Natural killer cell treated with Interleukin-12 subunit alpha and Interleukin-12 subunit beta and Interleukin-15 and Interleukin-18, amount 100 ng/mL, for 72 hours (primary cell): Measurements from ENCODE around the gene TANC1. TPM values are rescaled to one million over a fixed set of nuclear protein-coding genes. Genes with fewer than 3 reads are reported as not detected.
A peak's percentile ranks its signal among the peaks of the same experiment; 100 is the strongest.
"Not testable (repeated sequence)": the region's sequence is repeated elsewhere in the genome, so short reads cannot be mapped to it uniquely, and the experiment has no call there.

ENCODE experiments used
- ATAC-seq, 2 donors: fragments of 150-1000 bp; cut with Tn5 transposase in 1 of 2; sonication (Bioruptor Pico), chemical (Tn5 transposase) in 1 of 2; 2 replicates each; pipeline ENCODE4 v1.10.0; 2021
- DNase-seq: peaks from one replicate; pipeline ENCODE4 v3.0.0; 2022; ENCODE audit warnings: low spot score
- H3K27ac Mint-ChIP-seq, 2 donors: 1 replicate in 1 of 2; 2 replicates in 1 of 2; pipeline ENCODE4 v1.8.0; 2022; ENCODE audit warnings: mixed read lengths in 2 of 2, mild to moderate bottlenecking in 1 of 2, moderate library complexity in 1 of 2
- H3K27me3 Mint-ChIP-seq, 2 donors: 1 replicate in 1 of 2; 2 replicates in 1 of 2; pipeline ENCODE4 v1.8.0; 2022; ENCODE audit warnings: mixed read lengths in 2 of 2
- H3K36me3 Mint-ChIP-seq: one replicate; pipeline ENCODE4 v1.8.0; 2022; ENCODE audit warnings: mixed read lengths
- H3K4me1 Mint-ChIP-seq, 2 donors: 1 replicate in 1 of 2; 2 replicates in 1 of 2; pipeline ENCODE4 v1.8.0; 2022; ENCODE audit warnings: low read depth in 2 of 2, mixed read lengths in 2 of 2, mild to moderate bottlenecking in 1 of 2
- H3K4me3 Mint-ChIP-seq: one replicate; pipeline ENCODE4 v1.8.0; 2022; ENCODE audit warnings: mixed read lengths
- H3K9me3 Mint-ChIP-seq: 2 replicates; pipeline ENCODE4 v1.8.0; 2022; ENCODE audit warnings: mixed read lengths
- total RNA-seq, 2 donors: library from RNA; stranded (reverse); gene quantifications; one replicate each; pipeline ENCODE4 v1.2.3, GENCODE V29; 2022

The TANC1 gene
- total RNA-seq, 2 donors from 2014 or later: 0.21 to 0.56 TPM

DNA sequence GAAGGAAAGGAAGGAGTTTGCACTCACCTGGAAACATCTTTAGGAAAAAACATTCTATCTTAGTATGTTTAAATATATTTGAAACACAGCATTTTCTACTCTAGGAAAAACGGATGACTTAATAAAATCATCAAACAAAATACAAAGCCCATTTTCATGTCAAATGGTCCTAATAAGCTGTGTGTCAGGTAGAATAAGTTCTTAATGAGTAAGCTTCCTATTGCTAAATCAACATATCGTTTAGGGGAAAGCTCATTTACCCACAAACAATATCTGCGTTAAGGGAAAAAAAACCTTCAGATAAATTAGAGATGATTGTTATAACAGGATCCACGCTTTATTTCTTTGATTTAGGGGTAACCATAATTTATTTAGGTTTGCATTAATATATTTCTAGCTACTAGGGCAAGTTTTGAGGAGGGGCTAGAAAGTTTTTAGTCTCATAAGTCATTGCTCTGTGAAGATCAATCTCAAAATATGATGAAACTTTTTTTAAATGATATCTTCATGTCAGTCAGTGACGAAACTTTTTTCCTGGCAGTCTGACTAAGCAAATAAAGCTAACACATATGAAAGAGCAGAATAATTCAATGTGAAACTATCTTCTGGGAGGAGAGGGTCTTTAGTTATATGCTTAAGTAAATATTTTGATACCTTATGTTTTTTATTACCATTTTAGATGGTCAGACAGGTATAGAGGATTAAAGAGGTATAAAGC lies 170.9 kb downstream of the TANC1 start:
- Mint-ChIP-seq H3K27me3 (peaks cover 0 to 15% of the 10 kb centered on the region in 2 donors), H3K4me3 (peak overlapping the region; percentile 43), H3K36me3 (no peaks in the 10 kb centered on the region), H3K9me3 (no peaks in the 10 kb centered on the region), H3K27ac (peak overlapping the region in 1 of 2 donors; percentile 65), H3K4me1 (peaks cover 7 to 23% of the 10 kb centered on the region in 2 donors)
- no peak for DNase-seq
- no peak for ATAC-seq

DNA sequence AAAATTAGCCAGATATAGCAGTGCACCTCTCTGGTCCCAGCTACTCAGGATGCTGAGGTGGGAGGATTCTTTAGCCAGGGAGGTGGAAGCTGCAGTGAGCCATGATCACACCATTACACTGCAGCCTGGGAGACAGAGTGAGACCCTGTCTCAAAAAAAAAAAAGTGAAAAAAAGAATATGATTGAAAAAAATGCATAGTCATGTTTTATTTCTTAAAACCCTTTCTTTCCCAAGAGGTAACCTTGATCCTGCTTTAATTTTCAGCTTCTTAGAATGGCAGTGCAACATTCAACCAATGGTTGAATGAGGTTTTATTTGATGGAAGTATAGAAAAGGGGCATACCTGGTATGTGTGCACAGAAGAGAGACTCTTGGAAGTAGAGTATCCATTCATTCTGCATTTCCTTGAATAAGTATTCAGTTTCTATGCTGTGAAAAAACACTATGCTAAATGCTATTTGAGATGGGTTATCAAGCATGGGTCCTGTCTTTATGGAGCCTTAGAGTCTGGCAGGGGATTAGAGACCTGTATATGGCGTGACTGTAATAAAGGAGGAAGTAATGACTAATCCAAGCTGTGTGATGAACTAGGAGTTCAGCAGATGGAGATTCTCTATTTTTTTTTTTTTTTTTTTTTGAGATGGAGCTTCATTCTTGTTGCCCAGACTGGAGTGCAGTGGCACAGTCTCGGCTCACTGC lies 171.8 kb downstream of the TANC1 start:
- Mint-ChIP-seq H3K36me3 (no peaks in the 10 kb centered on the region), H3K4me3 (no peak overlapping the region), H3K27me3 (peaks cover 0 to 15% of the 10 kb centered on the region in 2 donors), H3K4me1 (peaks cover 16 to 32% of the 10 kb centered on the region in 2 donors), H3K9me3 (no peaks in the 10 kb centered on the region), H3K27ac (peak overlapping the region in 1 of 2 donors; percentile 65)
- ATAC-seq (no peak), DNase-seq (no peak)

GRCh38 chr2:159140821-159141220 lies 172.4 kb downstream of the TANC1 start:
- not testable (repeated sequence) for H3K9me3 Mint-ChIP-seq, DNase-seq, H3K27ac Mint-ChIP-seq, H3K4me3 Mint-ChIP-seq, ATAC-seq, H3K36me3 Mint-ChIP-seq
- Mint-ChIP-seq H3K4me1 (peaks cover 22 to 38% of the 10 kb centered on the region in 2 donors), H3K27me3 (peaks cover 0 to 15% of the 10 kb centered on the region in 2 donors)

GRCh38 chr2:159144776-159145614 lies 176.6 kb downstream of the TANC1 start:
- H3K27ac Mint-ChIP-seq: peak overlapping the region; percentile 5 to 42
- peaks cover 30 to 37% of the 10 kb centered on the region in 2 donors for H3K4me1 Mint-ChIP-seq
- no peaks in the 10 kb centered on the region for H3K36me3 Mint-ChIP-seq
- peak; percentile 72 for DNase-seq
- peak overlapping the region; percentile 73 for H3K4me3 Mint-ChIP-seq
- H3K27me3 Mint-ChIP-seq: peaks cover 0 to 18% of the 10 kb centered on the region in 2 donors
- H3K9me3 Mint-ChIP-seq: no peaks in the 10 kb centered on the region
- peak; percentile 93 to 97 for ATAC-seq

- H3K4me1 Mint-ChIP-seq: peaks cover 30 to 37% of the 10 kb centered on the region in 2 donors
- H3K36me3 Mint-ChIP-seq: no peaks in the 10 kb centered on the region
- H3K9me3 Mint-ChIP-seq: no peaks in the 10 kb centered on the region
- peak overlapping the region in 1 of 2 donors; percentile 42 for H3K27ac Mint-ChIP-seq
- no peak for ATAC-seq
- H3K4me3 Mint-ChIP-seq: peak overlapping the region; percentile 73
- DNase-seq: no peak
- H3K27me3 Mint-ChIP-seq: peaks cover 0 to 18% of the 10 kb centered on the region in 2 donors
Observed at GRCh38 chr2:159145745-159146354, 177.4 kb downstream of the TANC1 start.

- Mint-ChIP-seq H3K27me3 (peaks cover 0 to 13% of the 10 kb centered on the region in 2 donors), H3K4me1 (peaks cover 29 to 30% of the 10 kb centered on the region in 2 donors), H3K4me3 (no peak overlapping the region), H3K9me3 (no peaks in the 10 kb centered on the region), H3K36me3 (no peaks in the 10 kb centered on the region), H3K27ac (no peak overlapping the region)
- DNase-seq (no peak), ATAC-seq (no peak)
Observed at GRCh38 chr2:159146996-159147666, 178.7 kb downstream of the TANC1 start.

DNA sequence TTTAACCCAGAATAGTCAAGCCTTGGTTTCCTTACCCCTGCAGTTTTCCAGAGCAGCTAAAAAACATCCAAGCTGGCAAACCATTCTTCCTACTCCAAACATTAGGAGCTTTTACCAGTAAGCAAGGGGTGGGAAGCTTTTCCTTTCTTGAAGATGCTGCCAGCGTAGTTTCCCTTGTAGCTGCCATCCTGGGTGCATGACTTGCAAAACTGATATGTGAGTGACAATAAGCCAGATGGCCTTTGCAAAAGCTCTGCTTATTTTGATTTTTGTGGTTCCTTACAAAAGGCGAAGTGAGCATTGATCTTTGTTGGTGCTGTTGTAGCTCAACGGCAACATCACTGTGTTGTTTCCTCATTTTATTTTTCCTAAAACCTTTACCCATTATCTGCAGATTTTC lies 179.2 kb downstream of the TANC1 start:
- H3K9me3 Mint-ChIP-seq: no peaks in the 10 kb centered on the region
- ATAC-seq (no peak), DNase-seq (no peak)
- H3K4me1 Mint-ChIP-seq: peaks cover 31 to 32% of the 10 kb centered on the region in 2 donors
- H3K4me3 Mint-ChIP-seq: no peak overlapping the region
- H3K27me3 Mint-ChIP-seq: peaks cover 0 to 13% of the 10 kb centered on the region in 2 donors
- H3K27ac Mint-ChIP-seq: no peak overlapping the region
- no peaks in the 10 kb centered on the region for H3K36me3 Mint-ChIP-seq

DNA sequence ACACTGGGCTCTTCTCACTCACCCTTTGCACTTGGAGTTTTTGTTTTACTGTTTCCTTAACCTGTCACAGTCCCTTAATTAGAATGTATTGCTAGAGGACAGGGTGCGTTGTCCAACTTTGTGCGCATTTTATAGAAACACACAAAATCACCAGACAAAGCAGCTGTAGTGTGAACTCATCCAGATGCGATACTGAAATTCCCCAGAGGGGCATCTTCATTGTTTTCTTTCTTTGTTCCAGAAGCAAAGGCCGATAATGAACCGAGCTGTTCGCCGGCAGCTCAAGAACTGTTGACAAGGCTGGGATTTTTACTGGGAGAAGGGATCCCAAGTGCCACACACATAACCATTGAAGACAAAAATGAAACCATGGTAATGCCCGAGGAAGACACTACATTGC lies 180.5 kb downstream of the TANC1 start:
- ATAC-seq (no peak), DNase-seq (no peak)
- Mint-ChIP-seq H3K4me1 (peaks cover 42% of the 10 kb centered on the region in 2 donors), H3K27ac (no peak overlapping the region), H3K36me3 (no peaks in the 10 kb centered on the region), H3K4me3 (no peak overlapping the region), H3K9me3 (no peaks in the 10 kb centered on the region), H3K27me3 (peaks cover 0 to 23% of the 10 kb centered on the region in 2 donors)

- peaks cover 35 to 38% of the 10 kb centered on the region in 2 donors for H3K4me1 Mint-ChIP-seq
Observed at GRCh38 chr2:159149747-159150146, 181.3 kb downstream of the TANC1 start.

DNA sequence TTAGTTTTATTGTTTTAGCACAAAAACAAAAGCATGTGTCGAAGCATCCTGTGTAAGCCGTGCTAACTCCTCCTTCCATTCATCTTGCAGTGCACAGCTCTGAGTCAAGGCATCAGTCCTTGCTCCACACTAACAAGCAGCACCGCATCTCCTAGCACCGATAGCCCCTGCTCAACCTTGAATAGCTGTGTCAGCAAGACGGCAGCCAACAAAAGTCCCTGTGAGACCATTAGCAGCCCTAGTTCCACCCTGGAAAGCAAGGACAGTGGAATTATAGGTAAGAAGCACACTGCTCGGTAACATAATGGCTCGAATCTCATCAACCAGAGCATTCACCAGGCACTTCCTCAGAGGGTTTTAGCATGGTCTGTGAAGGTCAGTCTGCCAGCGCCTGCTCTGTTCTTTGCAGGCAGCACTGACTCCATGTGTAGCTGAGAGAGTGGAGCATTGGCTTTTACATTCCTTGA lies 181.9 kb downstream of the TANC1 start:
- Mint-ChIP-seq H3K36me3 (no peaks in the 10 kb centered on the region), H3K4me1 (peaks cover 30 to 34% of the 10 kb centered on the region in 2 donors), H3K4me3 (no peak overlapping the region), H3K9me3 (no peaks in the 10 kb centered on the region), H3K27me3 (peaks cover 0 to 23% of the 10 kb centered on the region in 2 donors), H3K27ac (no peak overlapping the region)
- DNase-seq (no peak), ATAC-seq (peak in 1 of 2 donors; percentile 45)

More at GRCh38 chr2:159149747-159150146, 181.3 kb downstream of the TANC1 start:
- no peak overlapping the region for H3K27ac Mint-ChIP-seq
- peaks cover 0 to 23% of the 10 kb centered on the region in 2 donors for H3K27me3 Mint-ChIP-seq
- DNase-seq: no peak
- H3K36me3 Mint-ChIP-seq: no peaks in the 10 kb centered on the region
- no peaks in the 10 kb centered on the region for H3K9me3 Mint-ChIP-seq
- no peak for ATAC-seq
- no peak overlapping the region for H3K4me3 Mint-ChIP-seq

GRCh38 chr2:159151198-159152127 lies 183.0 kb downstream of the TANC1 start:
- Mint-ChIP-seq H3K4me1 (peaks cover 20 to 34% of the 10 kb centered on the region in 2 donors), H3K36me3 (no peaks in the 10 kb centered on the region)

More at GRCh38 chr2:159151198-159152127, 183.0 kb downstream of the TANC1 start:
- H3K27ac Mint-ChIP-seq: no peak overlapping the region
- no peak for ATAC-seq
- H3K9me3 Mint-ChIP-seq: no peaks in the 10 kb centered on the region
- H3K27me3 Mint-ChIP-seq: peaks cover 0 to 21% of the 10 kb centered on the region in 2 donors
- no peak overlapping the region for H3K4me3 Mint-ChIP-seq
- DNase-seq: no peak
